Ishikawa (cell line): ENCODE measurements around the gene ADIPOR1.

ENCODE experiments used
- CEBPB ChIP-seq: IDR thresholded peaks from 2 replicates; pipeline ENCODE4 v1.6.1; 2012
- CREB1 ChIP-seq: IDR thresholded peaks from 2 replicates; pipeline ENCODE4 v1.6.1; 2012; ENCODE audit warnings: low read depth
- EGR1 ChIP-seq: IDR thresholded peaks from 2 replicates; pipeline ENCODE4 v1.6.1; 2012
- EP300 ChIP-seq: IDR thresholded peaks from 2 replicates; pipeline ENCODE4 v1.6.1; 2012; ENCODE audit warnings: borderline replicate concordance
- FOXM1 ChIP-seq: IDR thresholded peaks from 2 replicates; pipeline ENCODE4 v1.6.1; 2012; ENCODE audit warnings: low read depth, borderline replicate concordance
- NFIC ChIP-seq: IDR thresholded peaks from 2 replicates; pipeline ENCODE4 v1.6.1; 2012
- RAD21 ChIP-seq: IDR thresholded peaks from 2 replicates; pipeline ENCODE4 v1.6.1; 2012; ENCODE audit warnings: low read depth
- TAF1 ChIP-seq: IDR thresholded peaks from 2 replicates; pipeline ENCODE4 v1.6.1; 2012; ENCODE audit warnings: low read depth, mild to moderate bottlenecking
- TCF12 ChIP-seq: IDR thresholded peaks from 2 replicates; pipeline ENCODE4 v1.6.1; 2012; ENCODE audit warnings: low read depth
- TEAD4 ChIP-seq: IDR thresholded peaks from 2 replicates; pipeline ENCODE4 v1.6.1; 2012
- YY1 ChIP-seq: IDR thresholded peaks from 2 replicates; pipeline ENCODE4 v1.6.1; 2012; ENCODE audit warnings: low read depth
- ZBTB7A ChIP-seq: IDR thresholded peaks from 2 replicates; pipeline ENCODE4 v1.6.1; 2012; ENCODE audit warnings: low read depth
- TF ChIP-seq, protein P1 (sequence below): IDR thresholded peaks from 2 replicates; pipeline ENCODE4 v1.6.1; 2012
- TF ChIP-seq, protein P2 (sequence below): IDR thresholded peaks from 2 replicates; pipeline ENCODE4 v1.6.1; 2012
- TF ChIP-seq, protein P3 (sequence below): IDR thresholded peaks from 2 replicates; pipeline ENCODE4 v1.6.1; 2012; ENCODE audit warnings: low read depth, mild to moderate bottlenecking

The ADIPOR1 gene

DNA sequence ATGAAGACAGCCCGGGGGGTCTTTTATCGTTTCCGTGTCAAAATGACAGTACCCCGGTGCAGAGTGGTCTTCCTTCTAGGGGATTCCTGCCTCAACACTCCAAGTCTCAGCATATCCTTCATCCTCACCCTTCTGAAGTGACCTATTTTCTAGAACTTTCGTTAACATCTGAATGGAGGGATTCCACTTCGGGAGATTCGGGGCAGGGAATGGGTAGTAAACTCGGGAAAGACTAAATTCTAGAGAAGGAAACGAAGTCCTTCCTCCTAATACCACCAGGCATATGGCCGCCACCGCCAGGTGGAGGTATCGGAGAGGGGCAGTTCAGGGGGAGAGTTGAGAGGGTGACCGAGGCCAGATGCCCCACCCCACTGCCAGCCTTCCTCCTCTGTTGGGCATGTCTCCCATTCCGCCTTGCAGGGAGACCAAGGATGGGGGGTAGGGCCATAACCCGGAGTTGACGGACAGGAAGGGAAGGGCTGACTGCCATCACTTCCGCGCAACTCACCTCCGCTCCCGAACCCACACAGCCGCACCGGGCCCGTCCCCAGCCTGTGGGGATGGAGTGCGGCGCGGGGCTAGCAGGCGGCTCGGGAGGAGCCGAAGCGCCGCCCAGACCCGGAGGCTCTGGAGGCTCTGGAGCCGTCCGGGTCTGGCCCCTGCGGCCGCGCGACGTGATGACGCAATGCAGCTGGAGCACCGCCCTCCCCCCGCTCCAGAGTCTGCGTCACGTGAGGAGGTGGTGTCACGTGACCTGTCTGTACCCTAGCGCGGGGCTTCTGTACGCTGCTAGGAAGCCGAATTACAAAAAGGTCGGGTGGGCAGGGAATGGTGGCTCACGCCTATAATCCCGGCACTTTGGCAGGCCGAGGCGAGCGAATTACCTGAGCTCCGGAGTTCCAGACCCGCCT, 31.3 kb downstream of the ADIPOR1 start, which contains the start of gene KLHL12:
Gene KLHL12 (minus strand): TSS at position 654 of the 911 bp plus-strand sequence. CDS start 2,072 bp downstream, outside the sequence.
- TF ChIP-seq ZBTB7A (no peak), EP300 (peak; percentile 58), CREB1 (peak; percentile 91), TAF1 (peak; percentile 87), FOXM1 (peak; percentile 31; the same call in 1 of the 2 replicates), TCF12 (peak; percentile 71), RAD21 (no peak), YY1 (peak; percentile 67), CEBPB (peak; percentile 85)
- TF ChIP-seq, protein P1, sequence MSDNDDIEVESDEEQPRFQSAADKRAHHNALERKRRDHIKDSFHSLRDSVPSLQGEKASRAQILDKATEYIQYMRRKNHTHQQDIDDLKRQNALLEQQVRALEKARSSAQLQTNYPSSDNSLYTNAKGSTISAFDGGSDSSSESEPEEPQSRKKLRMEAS, result peak; percentile 67
- TF ChIP-seq, protein P2, sequence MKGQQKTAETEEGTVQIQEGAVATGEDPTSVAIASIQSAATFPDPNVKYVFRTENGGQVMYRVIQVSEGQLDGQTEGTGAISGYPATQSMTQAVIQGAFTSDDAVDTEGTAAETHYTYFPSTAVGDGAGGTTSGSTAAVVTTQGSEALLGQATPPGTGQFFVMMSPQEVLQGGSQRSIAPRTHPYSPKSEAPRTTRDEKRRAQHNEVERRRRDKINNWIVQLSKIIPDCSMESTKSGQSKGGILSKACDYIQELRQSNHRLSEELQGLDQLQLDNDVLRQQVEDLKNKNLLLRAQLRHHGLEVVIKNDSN, result peak; percentile 100

DNA sequence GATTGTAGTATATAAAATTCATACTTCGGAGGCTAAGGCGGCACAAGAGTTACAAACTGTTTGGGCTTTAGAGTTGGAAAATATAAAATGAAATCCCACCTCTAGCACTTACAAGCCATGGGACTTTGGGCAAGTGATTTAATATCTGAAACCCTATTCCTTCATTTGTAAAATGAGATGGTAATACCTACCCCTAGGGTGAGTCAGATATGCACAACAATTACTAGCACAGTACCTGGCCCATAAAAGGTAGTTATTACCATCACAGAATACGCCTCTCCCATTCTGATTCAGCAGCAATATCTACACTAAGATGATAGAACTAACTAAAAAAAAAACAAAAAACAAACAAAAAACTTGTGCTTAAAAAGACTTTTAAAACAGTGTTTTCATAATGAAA, 34.6 kb downstream of the ADIPOR1 start:
- TF ChIP-seq CEBPB, result no peak
- no peak for TF ChIP-seq NFIC
- TF ChIP-seq RAD21, result no peak

DNA sequence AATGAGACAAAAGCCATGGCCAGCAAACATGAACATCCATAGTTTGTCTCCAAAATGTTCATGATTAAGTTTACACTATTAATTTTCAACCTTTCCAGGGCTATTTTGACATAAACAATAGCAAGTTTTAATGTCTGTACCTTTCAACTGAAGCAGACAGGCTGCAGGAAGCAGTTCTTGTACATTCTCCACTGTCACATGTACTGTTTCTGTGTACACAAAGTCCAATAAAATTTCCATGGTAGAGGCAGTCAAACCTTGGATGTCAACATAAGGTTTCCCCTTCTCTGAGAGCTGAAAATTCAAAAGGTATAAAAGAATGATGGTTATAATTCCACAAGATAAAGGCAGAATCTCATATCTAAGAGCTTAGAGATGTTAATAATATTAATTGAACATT, 38.5 kb downstream of the ADIPOR1 start:
- TF ChIP-seq CREB1, result no peak
- TF ChIP-seq, protein P3, sequence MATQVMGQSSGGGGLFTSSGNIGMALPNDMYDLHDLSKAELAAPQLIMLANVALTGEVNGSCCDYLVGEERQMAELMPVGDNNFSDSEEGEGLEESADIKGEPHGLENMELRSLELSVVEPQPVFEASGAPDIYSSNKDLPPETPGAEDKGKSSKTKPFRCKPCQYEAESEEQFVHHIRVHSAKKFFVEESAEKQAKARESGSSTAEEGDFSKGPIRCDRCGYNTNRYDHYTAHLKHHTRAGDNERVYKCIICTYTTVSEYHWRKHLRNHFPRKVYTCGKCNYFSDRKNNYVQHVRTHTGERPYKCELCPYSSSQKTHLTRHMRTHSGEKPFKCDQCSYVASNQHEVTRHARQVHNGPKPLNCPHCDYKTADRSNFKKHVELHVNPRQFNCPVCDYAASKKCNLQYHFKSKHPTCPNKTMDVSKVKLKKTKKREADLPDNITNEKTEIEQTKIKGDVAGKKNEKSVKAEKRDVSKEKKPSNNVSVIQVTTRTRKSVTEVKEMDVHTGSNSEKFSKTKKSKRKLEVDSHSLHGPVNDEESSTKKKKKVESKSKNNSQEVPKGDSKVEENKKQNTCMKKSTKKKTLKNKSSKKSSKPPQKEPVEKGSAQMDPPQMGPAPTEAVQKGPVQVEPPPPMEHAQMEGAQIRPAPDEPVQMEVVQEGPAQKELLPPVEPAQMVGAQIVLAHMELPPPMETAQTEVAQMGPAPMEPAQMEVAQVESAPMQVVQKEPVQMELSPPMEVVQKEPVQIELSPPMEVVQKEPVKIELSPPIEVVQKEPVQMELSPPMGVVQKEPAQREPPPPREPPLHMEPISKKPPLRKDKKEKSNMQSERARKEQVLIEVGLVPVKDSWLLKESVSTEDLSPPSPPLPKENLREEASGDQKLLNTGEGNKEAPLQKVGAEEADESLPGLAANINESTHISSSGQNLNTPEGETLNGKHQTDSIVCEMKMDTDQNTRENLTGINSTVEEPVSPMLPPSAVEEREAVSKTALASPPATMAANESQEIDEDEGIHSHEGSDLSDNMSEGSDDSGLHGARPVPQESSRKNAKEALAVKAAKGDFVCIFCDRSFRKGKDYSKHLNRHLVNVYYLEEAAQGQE, result no peak
- TF ChIP-seq FOXM1, result no peak
- TF ChIP-seq EGR1, result no peak
- TF ChIP-seq EP300, result no peak
- TF ChIP-seq TEAD4, result no peak
- TF ChIP-seq TAF1, result no peak
- no peak for TF ChIP-seq ZBTB7A
- TF ChIP-seq TCF12, result no peak
- TF ChIP-seq NFIC, result no peak
- TF ChIP-seq, protein P1, result no peak
- TF ChIP-seq YY1, result no peak
- no peak for TF ChIP-seq RAD21
- TF ChIP-seq CEBPB, result no peak
- TF ChIP-seq, protein P2, result no peak

DNA sequence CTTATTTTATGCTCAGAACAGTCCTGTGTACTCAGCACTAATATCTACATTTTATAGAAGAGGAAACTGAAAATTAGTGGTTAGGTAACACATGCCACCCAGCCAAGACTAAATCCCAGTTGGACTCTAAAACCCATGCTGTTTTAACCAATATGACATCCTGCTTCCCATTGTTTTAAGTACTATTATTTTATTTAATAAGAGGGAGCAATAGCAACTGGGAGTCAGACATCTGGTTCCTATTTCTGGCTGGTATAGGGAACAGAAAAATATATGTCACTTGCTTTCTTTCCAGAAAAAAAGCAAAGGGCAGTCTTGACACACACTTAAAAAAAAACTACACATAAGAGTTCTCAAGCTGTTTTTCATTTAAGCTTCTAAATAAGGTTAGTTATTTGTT, 43.0 kb downstream of the ADIPOR1 start:
- TF ChIP-seq, protein P1, result no peak

DNA sequence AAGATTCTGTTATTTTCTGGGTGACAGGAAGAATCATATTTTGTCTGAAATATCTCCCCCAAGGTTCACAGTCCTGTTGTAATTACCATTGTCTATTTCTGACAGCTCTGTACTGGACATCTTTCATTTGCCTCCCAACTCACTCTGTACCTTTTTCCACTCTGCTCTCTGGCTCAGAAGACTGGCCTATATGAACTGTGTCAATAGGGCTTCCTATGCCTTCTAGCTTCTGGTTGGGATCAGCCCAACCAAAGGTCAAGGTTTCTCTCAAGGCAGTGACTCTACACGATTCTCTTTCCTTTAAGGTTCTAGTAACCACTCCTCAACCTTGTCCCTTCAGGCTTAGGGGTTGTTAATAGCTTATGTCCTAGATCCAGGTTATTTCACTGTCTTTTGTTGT, 48.6 kb downstream of the ADIPOR1 start:
- TF ChIP-seq, protein P3, result no peak
- TF ChIP-seq NFIC, result no peak
- no peak for TF ChIP-seq YY1
- no peak for TF ChIP-seq ZBTB7A
- no peak for TF ChIP-seq TCF12
- TF ChIP-seq CREB1, result no peak
- no peak for TF ChIP-seq FOXM1
- no peak for TF ChIP-seq EP300
- TF ChIP-seq RAD21, result no peak
- no peak for TF ChIP-seq TAF1
- no peak for TF ChIP-seq CEBPB
- no peak for TF ChIP-seq TEAD4
- no peak for TF ChIP-seq EGR1
- TF ChIP-seq, protein P2, result no peak
- TF ChIP-seq, protein P1, result no peak
